SJSA1 (cell line): ENCODE measurements around the gene NRG2. TPM values are rescaled to one million over a fixed set of nuclear protein-coding genes. Genes with fewer than 3 reads are reported as not detected.

Source experiments
- DNase-seq, 2 experiments: peaks; one replicate each; pipeline ENCODE4 v3.0.0-alpha.2; 2015 to 2020; ENCODE audit warnings: low spot score in 2 of 2, low read depth in 1 of 2
- H3K27ac ChIP-seq: fragments of 250-450 bp; sonication (Bioruptor Pico); 2 replicates; pipeline ENCODE4 v1.5.1; 2020; ENCODE audit warnings: mild to moderate bottlenecking, moderate library complexity
- H3K27me3 ChIP-seq: fragments of 250-450 bp; sonication (Bioruptor Pico); replicated peaks from 2 replicates; pipeline ENCODE4 v1.5.1; 2020; ENCODE audit warnings: mild to moderate bottlenecking, moderate library complexity
- H3K36me3 ChIP-seq: fragments of 250-450 bp; sonication (Bioruptor Pico); 2 replicates; pipeline ENCODE4 v1.5.1; 2020; ENCODE audit warnings: mild to moderate bottlenecking
- H3K4me1 ChIP-seq: fragments of 250-450 bp; sonication (Bioruptor Pico); replicated peaks from 2 replicates; pipeline ENCODE4 v1.6.1; 2021; ENCODE audit warnings: mild to moderate bottlenecking
- H3K4me3 ChIP-seq: fragments of 250-450 bp; sonication (Bioruptor Pico); 2 replicates; pipeline ENCODE4 v1.5.1; 2020; ENCODE audit warnings: mild to moderate bottlenecking
- H3K9me3 ChIP-seq: fragments of 250-450 bp; sonication (Bioruptor Pico); replicated peaks from 2 replicates; pipeline ENCODE4 v1.5.1; 2020; ENCODE audit warnings: mild to moderate bottlenecking
- total RNA-seq: library from RNA; depleted of rRNA; stranded (reverse); fragments of >200 nt; shearing (Covaris generic); gene quantifications from 2 replicates; pipeline ENCODE4 v1.2.3, GENCODE V29; 2014

NRG2 gene
- total RNA-seq, 1 experiment from 2014 or later, result not detected

- DNase-seq, result no peak
- Histone ChIP-seq H3K4me1 (peaks cover 12% of the 10 kb centered on the region), H3K9me3 (no peaks in the 10 kb centered on the region), H3K27ac (no peak overlapping the region), H3K27me3 (peaks cover 6% of the 10 kb centered on the region), H3K4me3 (no peak overlapping the region), H3K36me3 (no peaks in the 10 kb centered on the region)
These were observed 58.3 kb downstream of the NRG2 start for GRCh38 chr5:139984816-139985215.

- H3K4me1 ChIP-seq, result peaks cover 12% of the 10 kb centered on the region
- no peaks in the 10 kb centered on the region for H3K9me3 ChIP-seq
- DNase-seq, result no peak
- H3K27me3 ChIP-seq, result peaks cover 13% of the 10 kb centered on the region
- no peak overlapping the region for H3K4me3 ChIP-seq
- no peaks in the 10 kb centered on the region for H3K36me3 ChIP-seq
- no peak overlapping the region for H3K27ac ChIP-seq
These were observed 60.2 kb downstream of the NRG2 start for GRCh38 chr5:139982975-139983240.

GRCh38 chr5:139982157-139982974 is 60.7 kb downstream of the NRG2 start:
- Histone ChIP-seq H3K4me3 (no peak overlapping the region), H3K36me3 (no peaks in the 10 kb centered on the region), H3K4me1 (peaks cover 12% of the 10 kb centered on the region), H3K9me3 (no peaks in the 10 kb centered on the region), H3K27ac (no peak overlapping the region), H3K27me3 (peaks cover 15% of the 10 kb centered on the region)
- DNase-seq, result no peak

- no peaks in the 10 kb centered on the region for H3K36me3 ChIP-seq
- H3K4me3 ChIP-seq, result no peak overlapping the region
- H3K27me3 ChIP-seq, result peaks cover 15% of the 10 kb centered on the region
- no peak overlapping the region for H3K27ac ChIP-seq
- no peaks in the 10 kb centered on the region for H3K9me3 ChIP-seq
- H3K4me1 ChIP-seq, result peaks cover 5% of the 10 kb centered on the region
- no peak for DNase-seq
These were observed 62.3 kb downstream of the NRG2 start for GRCh38 chr5:139980765-139981164.

DNA sequence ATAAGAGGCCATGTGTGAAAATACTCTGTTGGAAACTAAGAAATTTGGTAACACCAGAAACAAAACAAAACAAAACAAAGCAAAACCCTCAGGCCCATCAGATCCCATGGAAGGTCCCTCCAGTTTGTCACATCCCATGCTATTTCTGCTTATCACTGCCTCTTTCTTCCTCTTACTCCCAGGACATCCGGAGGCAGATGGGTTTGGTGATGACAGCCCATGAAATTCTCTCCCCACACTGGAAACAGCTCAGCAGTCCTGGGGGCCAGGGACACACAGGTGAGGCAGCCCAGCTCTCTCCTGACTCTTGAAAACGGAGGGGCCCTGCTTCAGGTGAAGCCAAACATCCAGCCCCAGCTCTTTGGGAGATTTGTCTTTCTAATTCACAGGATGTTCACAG is 63.2 kb downstream of the NRG2 start:
- H3K9me3 ChIP-seq, result no peaks in the 10 kb centered on the region
- no peak overlapping the region for H3K27ac ChIP-seq
- no peak overlapping the region for H3K4me3 ChIP-seq
- H3K4me1 ChIP-seq, result no peaks in the 10 kb centered on the region
- H3K36me3 ChIP-seq, result no peaks in the 10 kb centered on the region
- H3K27me3 ChIP-seq, result peaks cover 15% of the 10 kb centered on the region
- DNase-seq, result no peak

- Histone ChIP-seq H3K4me3 (no peak overlapping the region), H3K9me3 (no peaks in the 10 kb centered on the region), H3K36me3 (no peaks in the 10 kb centered on the region), H3K27me3 (peaks cover 15% of the 10 kb centered on the region), H3K27ac (no peak overlapping the region), H3K4me1 (no peaks in the 10 kb centered on the region)
- no peak for DNase-seq
These were observed 63.6 kb downstream of the NRG2 start for GRCh38 chr5:139979518-139979917.

DNA sequence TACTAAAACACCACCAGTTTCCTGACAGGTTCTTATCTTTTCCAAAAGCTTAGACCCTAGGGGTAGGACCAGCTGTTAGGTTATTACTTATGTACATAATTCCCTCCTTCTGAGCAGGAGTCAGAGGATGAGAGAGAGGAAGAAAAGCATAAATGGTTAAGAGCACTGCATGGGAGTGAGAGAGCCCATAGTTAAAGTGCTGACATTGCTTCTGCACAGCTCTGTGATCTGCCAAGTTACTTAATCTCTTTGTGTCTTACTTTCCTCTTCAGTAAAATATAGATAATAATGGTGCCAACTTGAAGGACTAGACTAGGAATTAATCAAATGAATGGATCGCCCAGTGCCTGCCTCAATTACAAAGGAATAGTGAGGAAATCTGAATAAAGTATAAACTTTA is 66.4 kb downstream of the NRG2 start:
- Histone ChIP-seq H3K4me1 (no peaks in the 10 kb centered on the region), H3K27ac (no peak overlapping the region), H3K4me3 (no peak overlapping the region), H3K36me3 (no peaks in the 10 kb centered on the region), H3K9me3 (no peaks in the 10 kb centered on the region), H3K27me3 (peaks cover 9% of the 10 kb centered on the region; the same call in 1 of the 2 replicates)
- DNase-seq, result no peak

GRCh38 chr5:139975942-139976341 is 67.2 kb downstream of the NRG2 start:
- Histone ChIP-seq H3K36me3 (no peaks in the 10 kb centered on the region), H3K4me3 (no peak overlapping the region), H3K9me3 (no peaks in the 10 kb centered on the region), H3K4me1 (no peaks in the 10 kb centered on the region), H3K27me3 (peaks cover 9% of the 10 kb centered on the region; the same call in 1 of the 2 replicates), H3K27ac (no peak overlapping the region)
- DNase-seq, result no peak

- Histone ChIP-seq H3K9me3 (no peaks in the 10 kb centered on the region), H3K27ac (no peak overlapping the region), H3K4me1 (no peaks in the 10 kb centered on the region), H3K36me3 (no peaks in the 10 kb centered on the region), H3K27me3 (0 out of 2 replicates have a peak, but pooled peaks cover 9% of the 10 kb centered on the region), H3K4me3 (no peak overlapping the region)
- DNase-seq, result no peak
These were observed 67.8 kb downstream of the NRG2 start for GRCh38 chr5:139975306-139975705.

GRCh38 chr5:139974661-139975060 is 68.4 kb downstream of the NRG2 start:
- Histone ChIP-seq H3K27ac (no peak overlapping the region), H3K4me3 (no peak overlapping the region), H3K36me3 (no peaks in the 10 kb centered on the region), H3K27me3 (0 out of 2 replicates have a peak, but pooled peaks cover 7% of the 10 kb centered on the region), H3K4me1 (no peaks in the 10 kb centered on the region), H3K9me3 (no peaks in the 10 kb centered on the region)
- no peak for DNase-seq

GRCh38 chr5:139971202-139971725 is 71.8 kb downstream of the NRG2 start:
- no peak overlapping the region for H3K4me3 ChIP-seq
- H3K27ac ChIP-seq, result no peak overlapping the region
- no peaks in the 10 kb centered on the region; the same call in 1 of the 2 replicates for H3K27me3 ChIP-seq
- no peaks in the 10 kb centered on the region for H3K36me3 ChIP-seq
- H3K9me3 ChIP-seq, result no peaks in the 10 kb centered on the region
- no peaks in the 10 kb centered on the region for H3K4me1 ChIP-seq
- DNase-seq, result no peak

GRCh38 chr5:139969318-139969717 is 73.8 kb downstream of the NRG2 start:
- H3K36me3 ChIP-seq, result no peaks in the 10 kb centered on the region
- H3K27ac ChIP-seq, result no peak overlapping the region
- H3K4me1 ChIP-seq, result no peaks in the 10 kb centered on the region
- no peak for DNase-seq
- peaks cover 4% of the 10 kb centered on the region; the same call in 1 of the 2 replicates for H3K27me3 ChIP-seq
- no peaks in the 10 kb centered on the region for H3K9me3 ChIP-seq
- H3K4me3 ChIP-seq, result no peak overlapping the region

DNA sequence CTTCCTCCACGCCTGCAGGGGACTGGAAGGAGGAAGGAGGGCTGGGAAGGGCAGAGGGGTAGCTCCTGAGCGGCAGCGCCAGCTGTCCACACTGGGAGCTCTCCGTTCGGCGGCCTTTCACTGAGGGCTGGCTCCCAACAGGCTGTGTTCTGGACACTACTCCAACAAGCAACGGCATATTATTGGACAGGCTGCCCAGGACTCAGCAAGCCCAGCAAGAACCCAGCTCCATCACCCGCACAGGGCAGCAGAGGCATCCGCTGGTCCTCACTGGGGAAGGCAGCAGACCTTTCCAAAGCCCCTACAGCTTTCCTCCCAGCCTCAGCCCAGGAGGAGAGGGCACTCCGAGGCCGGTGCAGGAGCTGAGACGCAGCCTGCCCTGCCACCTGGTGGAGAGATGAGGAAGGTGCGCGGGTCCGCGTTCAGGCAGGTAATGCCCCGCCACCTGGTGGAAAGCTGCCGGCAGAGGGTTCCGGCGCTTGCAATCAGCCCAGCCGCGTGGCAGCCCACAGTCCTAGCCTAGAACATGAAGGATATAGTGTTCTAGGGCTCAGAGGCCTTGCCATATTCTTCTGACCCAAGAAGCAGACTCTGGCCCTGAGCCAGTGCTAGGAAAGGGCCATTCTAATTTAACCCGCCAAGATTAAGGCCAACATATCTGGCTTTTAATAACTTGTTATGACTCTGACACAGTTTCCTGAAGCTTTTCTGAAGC is 74.4 kb downstream of the NRG2 start:
- Histone ChIP-seq H3K27ac (no peak overlapping the region), H3K4me1 (no peaks in the 10 kb centered on the region), H3K4me3 (no peak overlapping the region), H3K9me3 (no peaks in the 10 kb centered on the region), H3K27me3 (peaks cover 4% of the 10 kb centered on the region; the same call in 1 of the 2 replicates), H3K36me3 (no peaks in the 10 kb centered on the region)
- DNase-seq, result peak; percentile 74 to 87

DNA sequence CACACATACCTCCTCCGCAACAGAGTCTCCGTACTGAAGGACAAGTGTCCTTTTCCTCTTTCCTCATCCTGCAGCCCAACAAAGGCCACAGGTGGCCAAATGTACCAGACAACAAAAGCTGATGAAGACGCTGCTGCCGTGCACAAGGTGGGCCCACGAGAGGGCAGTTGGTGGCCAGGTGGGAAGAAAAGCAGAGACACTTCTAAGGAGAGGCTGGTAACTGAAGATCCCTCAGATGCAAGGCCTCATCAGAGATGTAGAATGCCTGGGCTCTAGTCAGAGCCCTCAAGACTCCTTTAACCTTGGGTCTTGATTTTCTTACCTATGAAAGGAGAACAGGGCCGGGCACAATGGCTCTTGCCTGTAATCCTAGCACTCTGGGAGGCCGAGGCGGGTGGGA is 75.7 kb downstream of the NRG2 start:
- Histone ChIP-seq H3K27ac (no peak overlapping the region), H3K36me3 (no peaks in the 10 kb centered on the region), H3K9me3 (no peaks in the 10 kb centered on the region), H3K27me3 (peaks cover 10% of the 10 kb centered on the region; the same call in 1 of the 2 replicates), H3K4me1 (no peaks in the 10 kb centered on the region), H3K4me3 (no peak overlapping the region)
- DNase-seq, result no peak
